Stimulated activated CD8-positive, alpha-beta memory T cell treated with anti-CD3 and anti-CD28 coated beads, Interleukin-7, amount 100 ng/mL, for 1 hour (primary cell): ENCODE results near the gene NOTCH2NLA.
"Not testable (repeated sequence)": the region's sequence is repeated elsewhere in the genome, so short reads cannot be mapped to it uniquely, and the experiment has no call there.

Experiments used
- DNase-seq, 2 donors: peaks; one replicate each; pipeline ENCODE4 v3.0.0-alpha.2; 2020; ENCODE audit warnings: low read depth in 2 of 2

NOTCH2NLA gene

GRCh38 chr1:146167740-146168139 is 61.1 kb downstream of the NOTCH2NLA start:
- not testable (repeated sequence) for DNase-seq

- not testable (repeated sequence) for DNase-seq
Measured at GRCh38 chr1:146167273-146167672, 61.5 kb downstream of the NOTCH2NLA start.

- not testable (repeated sequence) for DNase-seq
Measured at GRCh38 chr1:146144465-146144864, 84.4 kb downstream of the NOTCH2NLA start, which contains the start of gene NBPF10. Gene NBPF10, minus strand, starts transcription at chr1:146144804. Its CDS starts 35 bp downstream, at chr1:146144769.
